SK-MEL-5 (cell line): ENCODE measurements around the gene MYF6. TPM values are rescaled to one million over a fixed set of nuclear protein-coding genes. Genes with fewer than 3 reads are reported as not detected.

Experiments
- DNase-seq: peaks from one replicate; pipeline ENCODE4 v3.0.0-alpha.2; 2016; ENCODE audit warnings: low read depth, low spot score
- in situ Hi-C: cut with HindIII; loops from 2 replicates; pipeline ENCODE4 v1.10.0; 2016; ENCODE audit warnings: low sequenced_read_pairs, high pct_unique_total_duplicates, low pct_unique_long_range_greater_than_20kb
- total RNA-seq: library from RNA; depleted of rRNA; stranded (reverse); fragments of >200 nt; shearing (Covaris generic); gene quantifications from 2 replicates; pipeline ENCODE4 v1.2.3, GENCODE V29; 2014; rRNA removed

MYF6 gene
- total RNA-seq, 1 experiment from 2014 or later, result not detected

DNA sequence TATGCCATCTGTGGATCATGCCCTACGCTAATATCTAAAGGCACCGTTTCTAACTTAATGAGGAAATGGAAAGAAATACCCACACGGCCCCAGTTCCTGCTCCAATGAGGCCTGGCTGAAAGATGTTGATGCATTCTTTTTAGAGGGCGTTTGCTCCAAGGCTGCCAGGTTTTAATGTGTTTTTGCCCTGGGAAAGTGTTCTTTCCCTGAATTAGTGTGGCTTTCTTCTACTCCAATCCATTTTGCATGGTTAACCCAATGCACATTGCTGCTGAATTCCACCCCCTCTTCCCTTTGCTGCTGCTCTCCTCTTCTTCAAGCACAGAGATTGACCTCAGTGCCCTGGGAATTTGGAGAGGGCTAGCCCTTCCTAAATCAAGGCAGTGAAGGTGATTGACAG lies 10.4 kb downstream of the MYF6 start:
- in situ Hi-C loops, result no loop called here
- no peak for DNase-seq

DNA sequence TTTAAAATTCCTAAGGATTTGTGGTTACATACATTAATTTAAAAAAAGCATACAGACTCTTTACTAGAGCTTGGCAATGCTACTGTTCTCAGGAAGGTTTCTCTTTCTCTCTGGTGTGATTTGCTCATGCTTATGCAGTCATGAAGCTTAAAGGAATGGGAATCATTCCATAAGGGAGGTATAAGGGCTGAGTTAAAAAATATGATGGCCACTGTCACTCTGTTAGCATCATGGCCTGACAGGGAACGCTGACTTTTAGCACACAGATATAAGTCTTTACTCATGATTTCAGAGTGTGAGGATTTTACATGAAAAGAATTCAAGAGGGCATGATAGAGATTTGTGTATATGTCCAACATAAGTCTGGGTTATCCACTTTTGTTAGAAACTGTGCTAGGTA lies 13.1 kb downstream of the MYF6 start:
- no peak for DNase-seq
- in situ Hi-C loops, result no loop called here

DNA sequence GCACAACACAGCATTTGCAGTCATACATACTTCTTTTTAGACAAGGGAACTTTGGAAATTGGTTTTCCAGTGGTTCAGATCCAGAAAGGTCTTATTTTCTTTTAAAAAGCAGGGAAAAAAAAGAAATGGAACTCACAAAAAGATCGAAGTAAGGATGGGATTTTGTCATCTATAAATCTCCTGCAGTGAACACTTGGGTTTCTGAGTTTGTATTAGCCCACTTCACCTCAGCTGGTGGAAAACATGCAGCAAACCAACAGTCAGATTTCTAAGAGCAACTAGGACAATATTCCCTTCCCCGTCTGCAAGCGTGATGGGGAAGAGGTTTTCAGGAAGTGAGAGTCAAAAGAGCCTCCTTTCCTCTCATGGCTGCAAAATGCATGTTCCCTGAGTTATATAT lies 13.9 kb downstream of the MYF6 start:
- in situ Hi-C loops, result no loop called here
- no peak for DNase-seq

DNA sequence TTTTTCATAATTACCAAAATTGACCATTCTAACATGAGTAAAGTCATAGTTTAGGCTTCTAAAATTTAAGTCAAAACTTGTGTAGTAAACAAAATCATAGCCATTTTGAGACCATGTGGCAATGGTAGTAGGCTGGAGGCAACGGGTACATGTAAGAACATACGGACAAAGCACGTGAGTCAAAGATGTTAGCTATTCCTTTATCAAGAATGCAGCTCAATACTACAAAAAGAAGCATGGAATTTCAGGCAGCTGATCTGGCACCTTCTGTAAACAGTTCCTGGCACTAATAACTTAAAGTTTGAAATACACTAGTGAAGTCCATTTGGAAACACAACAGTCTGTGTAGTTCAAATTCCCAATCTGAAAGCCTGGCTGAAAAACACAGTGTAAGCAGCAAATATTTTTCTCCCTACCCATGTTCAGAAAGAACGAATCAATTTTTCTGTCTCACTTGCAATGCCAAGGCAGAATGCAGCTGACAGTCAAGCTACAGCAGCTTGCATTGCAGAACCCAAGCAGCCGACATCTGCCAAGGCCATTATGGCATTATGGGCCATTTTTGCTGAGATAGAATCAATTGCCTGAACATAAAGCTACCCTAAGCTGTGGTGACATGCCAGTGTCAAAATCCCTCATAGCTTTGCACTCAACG lies 38.5 kb downstream of the MYF6 start:
- DNase-seq, result no peak
- in situ Hi-C loops, result no loop called here

DNA sequence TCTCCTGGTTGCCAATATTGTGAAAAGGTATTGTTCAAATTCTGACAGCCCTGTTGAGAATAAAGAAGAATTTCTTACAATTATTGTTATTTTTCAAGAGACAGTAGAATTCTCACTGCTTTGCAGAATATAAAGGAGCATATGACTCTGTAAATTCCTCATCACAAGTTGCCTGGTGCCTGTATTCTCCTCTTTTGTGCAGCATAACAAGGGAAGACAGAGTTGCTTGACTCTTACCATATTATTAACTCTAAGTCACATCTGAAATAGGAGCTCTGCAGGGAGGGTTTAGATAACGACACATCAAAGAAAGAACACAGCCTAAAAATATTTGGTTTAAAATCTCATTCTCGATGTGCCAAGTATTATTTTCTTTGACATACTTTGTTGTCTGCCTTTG lies 40.4 kb downstream of the MYF6 start:
- in situ Hi-C loops, result no loop called here
- DNase-seq, result no peak

DNA sequence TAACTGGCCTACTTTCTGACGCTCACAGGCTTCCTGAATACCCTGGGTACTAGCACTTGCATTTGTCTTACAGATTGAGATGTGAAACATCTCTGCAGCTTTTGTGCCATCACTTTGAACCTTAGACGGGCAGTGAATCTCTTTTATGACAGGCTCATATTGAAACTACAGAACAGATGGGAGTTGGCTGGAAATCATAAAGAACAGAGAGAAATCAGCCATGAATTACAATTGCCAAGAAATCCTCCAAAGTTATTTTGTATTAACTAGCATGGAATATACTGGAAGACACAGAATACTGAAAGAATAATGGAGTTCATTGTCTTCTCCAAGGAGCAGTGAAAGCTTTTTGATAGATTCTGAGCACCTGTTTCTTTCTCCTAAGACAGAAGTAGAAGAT lies 42.0 kb downstream of the MYF6 start:
- in situ Hi-C loops, result no loop called here
- DNase-seq, result no peak

DNA sequence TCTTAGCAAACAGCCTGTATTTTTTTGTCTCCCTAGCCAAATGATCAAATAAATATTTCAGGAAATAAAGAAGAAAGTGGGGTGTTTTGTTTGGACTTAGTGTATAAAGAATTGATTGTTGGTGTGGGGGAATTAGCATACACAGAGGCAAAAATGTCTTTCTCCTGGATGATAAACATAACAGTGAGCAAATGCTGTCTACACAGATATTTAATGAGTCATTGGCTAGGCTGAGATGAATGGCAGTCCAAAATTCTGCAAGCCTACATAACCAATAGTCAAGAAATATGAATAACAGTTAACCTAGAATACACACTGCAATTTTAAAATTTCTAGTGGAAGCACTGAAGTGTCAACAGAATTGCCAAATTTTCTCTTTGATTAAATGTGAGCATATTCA lies 45.0 kb downstream of the MYF6 start:
- no peak for DNase-seq
- in situ Hi-C loops, result no loop called here

DNA sequence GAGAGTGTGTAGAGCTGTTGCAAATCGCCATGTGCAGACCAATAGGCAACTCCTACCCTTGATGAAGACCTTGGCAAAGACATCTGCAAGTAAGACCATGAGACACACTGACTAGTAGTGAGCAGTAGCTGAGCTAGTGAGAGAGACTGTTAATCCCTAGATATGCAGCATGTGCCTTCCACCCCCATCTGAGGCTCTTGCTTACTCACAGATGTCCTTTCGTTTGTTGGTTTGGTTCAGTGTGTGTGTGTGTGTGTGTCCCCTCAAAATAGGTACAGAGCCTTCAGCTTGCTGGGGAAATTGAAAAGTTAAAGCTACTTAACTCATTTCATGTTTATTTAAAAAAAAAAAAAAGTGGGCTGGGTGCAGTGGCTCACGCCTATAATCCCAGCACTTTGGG lies 46.8 kb downstream of the MYF6 start:
- in situ Hi-C loops, result no loop called here
- DNase-seq, result no peak

DNA sequence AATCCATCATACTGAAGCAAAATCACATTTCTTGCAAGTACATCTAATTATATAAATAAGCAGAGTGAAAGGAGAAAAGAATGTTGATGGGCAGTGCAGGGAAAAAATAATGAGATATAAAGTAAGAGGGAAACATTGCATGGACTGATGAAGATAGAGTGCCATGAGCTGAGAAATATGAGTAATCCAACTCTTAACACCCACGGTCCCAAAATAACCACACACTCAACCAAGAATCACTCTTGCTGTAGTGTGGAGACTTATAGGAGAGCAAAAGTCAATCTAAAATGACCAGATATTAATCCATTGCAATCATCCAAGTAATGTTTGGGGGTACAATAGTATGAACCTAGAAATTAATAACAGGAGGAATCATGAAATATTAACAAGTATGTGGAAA lies 49.4 kb downstream of the MYF6 start:
- in situ Hi-C loops, result no loop called here
- no peak for DNase-seq

Other genes starting within 250 kb of the MYF6 start
- not detected in 2 replicates for gene MYF5, start 9.3 kb downstream of the MYF6 start, total RNA-seq
- gene LIN7A, start 230.3 kb downstream of the MYF6 start, total RNA-seq, result 0.26 TPM in 1 of 2 replicates, not detected in the other